GM12891 (cell line): Measurements from ENCODE around the gene ARL11.

Experiments used
- POLR2A ChIP-seq: IDR thresholded peaks from 2 replicates; pipeline ENCODE4 v1.6.1; 2011; ENCODE audit warnings: low read depth, low read length, control low read depth
- POLR2AphosphoS5 ChIP-seq: IDR thresholded peaks from 2 replicates; pipeline ENCODE4 v1.6.1; 2011; ENCODE audit warnings: low read depth, low read length, control low read depth
- POU2F2 ChIP-seq: IDR thresholded peaks from 2 replicates; pipeline ENCODE4 v1.6.1; 2011; ENCODE audit warnings: low read depth, mild to moderate bottlenecking, control low read depth, low read length, moderate library complexity
- SPI1 ChIP-seq: IDR thresholded peaks from 2 replicates; pipeline ENCODE4 v1.6.1; 2011; ENCODE audit warnings: low read depth, low read length, control low read depth
- TAF1 ChIP-seq: IDR thresholded peaks from 2 replicates; pipeline ENCODE4 v1.6.1; 2011; ENCODE audit warnings: low read depth, low read length, control low read depth

GRCh38 chr13:49645451-49645850 is 17.1 kb downstream of the ARL11 start:
- TF ChIP-seq TAF1: no peak
- no peak for TF ChIP-seq POLR2A
- no peak for TF ChIP-seq SPI1
- TF ChIP-seq POLR2AphosphoS5: no peak
- TF ChIP-seq POU2F2: no peak
